Ishikawa (cell line): ENCODE data around the gene SLCO2B1.

Experiments
- CEBPB ChIP-seq: IDR thresholded peaks from 2 replicates; pipeline ENCODE4 v1.6.1; 2012
- CREB1 ChIP-seq: IDR thresholded peaks from 2 replicates; pipeline ENCODE4 v1.6.1; 2012; ENCODE audit warnings: low read depth
- EGR1 ChIP-seq: IDR thresholded peaks from 2 replicates; pipeline ENCODE4 v1.6.1; 2012
- EP300 ChIP-seq: IDR thresholded peaks from 2 replicates; pipeline ENCODE4 v1.6.1; 2012; ENCODE audit warnings: borderline replicate concordance
- FOXM1 ChIP-seq: IDR thresholded peaks from 2 replicates; pipeline ENCODE4 v1.6.1; 2012; ENCODE audit warnings: low read depth, borderline replicate concordance
- MAX ChIP-seq: IDR thresholded peaks from 2 replicates; pipeline ENCODE4 v1.6.1; 2012
- NFIC ChIP-seq: IDR thresholded peaks from 2 replicates; pipeline ENCODE4 v1.6.1; 2012
- RAD21 ChIP-seq: IDR thresholded peaks from 2 replicates; pipeline ENCODE4 v1.6.1; 2012; ENCODE audit warnings: low read depth
- TCF12 ChIP-seq: IDR thresholded peaks from 2 replicates; pipeline ENCODE4 v1.6.1; 2012; ENCODE audit warnings: low read depth
- TEAD4 ChIP-seq: IDR thresholded peaks from 2 replicates; pipeline ENCODE4 v1.6.1; 2012
- USF1 ChIP-seq: IDR thresholded peaks from 2 replicates; pipeline ENCODE4 v1.6.1; 2012
- YY1 ChIP-seq: IDR thresholded peaks from 2 replicates; pipeline ENCODE4 v1.6.1; 2012; ENCODE audit warnings: low read depth
- ZBTB7A ChIP-seq: IDR thresholded peaks from 2 replicates; pipeline ENCODE4 v1.6.1; 2012; ENCODE audit warnings: low read depth
- TF ChIP-seq, protein P1 (sequence below): IDR thresholded peaks from 2 replicates; pipeline ENCODE4 v1.6.1; 2012; ENCODE audit warnings: low read depth, mild to moderate bottlenecking

SLCO2B1 gene

DNA sequence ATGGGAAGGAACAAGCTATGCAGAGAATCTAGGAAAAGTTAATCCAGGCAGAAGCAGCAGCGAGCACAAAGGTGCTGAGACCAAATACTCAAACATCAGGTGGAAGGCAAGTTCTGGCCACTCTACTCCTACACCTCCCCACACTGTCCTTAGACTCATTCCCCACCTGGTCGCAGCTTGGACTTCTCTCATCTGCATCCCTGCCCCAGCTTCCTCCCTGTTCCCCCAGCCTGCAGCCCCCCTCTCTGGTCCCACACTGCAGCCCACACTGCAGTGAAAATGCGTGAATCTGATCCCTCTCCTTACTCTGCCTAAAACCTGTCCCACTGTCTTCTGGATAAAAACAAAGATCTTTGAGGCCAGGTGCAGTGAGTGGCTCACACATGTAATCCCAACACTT is 98.8 kb downstream of the SLCO2B1 start:
- TF ChIP-seq NFIC: no peak
- TF ChIP-seq MAX: no peak
- no peak for TF ChIP-seq TEAD4
- TF ChIP-seq TCF12: no peak
- TF ChIP-seq, protein P1, sequence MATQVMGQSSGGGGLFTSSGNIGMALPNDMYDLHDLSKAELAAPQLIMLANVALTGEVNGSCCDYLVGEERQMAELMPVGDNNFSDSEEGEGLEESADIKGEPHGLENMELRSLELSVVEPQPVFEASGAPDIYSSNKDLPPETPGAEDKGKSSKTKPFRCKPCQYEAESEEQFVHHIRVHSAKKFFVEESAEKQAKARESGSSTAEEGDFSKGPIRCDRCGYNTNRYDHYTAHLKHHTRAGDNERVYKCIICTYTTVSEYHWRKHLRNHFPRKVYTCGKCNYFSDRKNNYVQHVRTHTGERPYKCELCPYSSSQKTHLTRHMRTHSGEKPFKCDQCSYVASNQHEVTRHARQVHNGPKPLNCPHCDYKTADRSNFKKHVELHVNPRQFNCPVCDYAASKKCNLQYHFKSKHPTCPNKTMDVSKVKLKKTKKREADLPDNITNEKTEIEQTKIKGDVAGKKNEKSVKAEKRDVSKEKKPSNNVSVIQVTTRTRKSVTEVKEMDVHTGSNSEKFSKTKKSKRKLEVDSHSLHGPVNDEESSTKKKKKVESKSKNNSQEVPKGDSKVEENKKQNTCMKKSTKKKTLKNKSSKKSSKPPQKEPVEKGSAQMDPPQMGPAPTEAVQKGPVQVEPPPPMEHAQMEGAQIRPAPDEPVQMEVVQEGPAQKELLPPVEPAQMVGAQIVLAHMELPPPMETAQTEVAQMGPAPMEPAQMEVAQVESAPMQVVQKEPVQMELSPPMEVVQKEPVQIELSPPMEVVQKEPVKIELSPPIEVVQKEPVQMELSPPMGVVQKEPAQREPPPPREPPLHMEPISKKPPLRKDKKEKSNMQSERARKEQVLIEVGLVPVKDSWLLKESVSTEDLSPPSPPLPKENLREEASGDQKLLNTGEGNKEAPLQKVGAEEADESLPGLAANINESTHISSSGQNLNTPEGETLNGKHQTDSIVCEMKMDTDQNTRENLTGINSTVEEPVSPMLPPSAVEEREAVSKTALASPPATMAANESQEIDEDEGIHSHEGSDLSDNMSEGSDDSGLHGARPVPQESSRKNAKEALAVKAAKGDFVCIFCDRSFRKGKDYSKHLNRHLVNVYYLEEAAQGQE: no peak
- TF ChIP-seq FOXM1: no peak
- no peak for TF ChIP-seq EGR1
- no peak for TF ChIP-seq USF1
- TF ChIP-seq RAD21: no peak
- TF ChIP-seq CREB1: no peak
- TF ChIP-seq EP300: no peak
- TF ChIP-seq YY1: no peak
- TF ChIP-seq CEBPB: no peak

GRCh38 chr11:75254326-75254725 is 103.4 kb downstream of the SLCO2B1 start:
- TF ChIP-seq YY1: no peak
- TF ChIP-seq RAD21: no peak
- TF ChIP-seq USF1: no peak
- no peak for TF ChIP-seq CREB1
- no peak for TF ChIP-seq ZBTB7A
- TF ChIP-seq NFIC: no peak
